A549 (cell line): ENCODE results near the gene OR1F1.

ENCODE experiments used
- CEBPB ChIP-seq, 2 experiments: fragments of >200 bp in 1 of 2; sonication (Bioruptor Twin) in 1 of 2; formaldehyde crosslinking in 1 of 2; IDR thresholded peaks; 2 replicates each; pipeline ENCODE4 v1.6.1; 2012 to 2016
- CHD4 ChIP-seq: fragments of 200-600 bp; sonication (generic); IDR thresholded peaks from 2 replicates; pipeline ENCODE4 v1.6.1; 2016; ENCODE audit warnings: antibody characterized with exemption, mild to moderate bottlenecking, borderline replicate concordance
- CTCF ChIP-seq: fragments of >200 bp; sonication (Bioruptor Twin); formaldehyde crosslinking; IDR thresholded peaks from 3 replicates; pipeline ENCODE4 v1.5.1; 2016
- EP300 ChIP-seq, 2 experiments: fragments of >200 bp; sonication (Bioruptor Twin); formaldehyde crosslinking; IDR thresholded peaks; 2 replicates in 1 of 2; 3 replicates in 1 of 2; pipeline ENCODE4 v1.6.1; 2016 to 2017
- MAFK ChIP-seq: fragments of 450-650 bp; IDR thresholded peaks from 2 replicates; pipeline ENCODE4 v1.6.1; 2014; ENCODE audit not compliant: partially characterized antibody
- MAX ChIP-seq: IDR thresholded peaks from 2 replicates; pipeline ENCODE4 v1.6.1; 2012
- POLR2A ChIP-seq: IDR thresholded peaks from 2 replicates; pipeline ENCODE4 v1.6.1; 2012; ENCODE audit warnings: mild to moderate bottlenecking, low read length

- TF ChIP-seq CTCF (no peak), POLR2A (no peak), CEBPB (IDR thresholded peaks at IDR 0.05) (no peak), EP300 (IDR thresholded peaks at IDR 0.05) (no peak), CHD4 (no peak), MAFK (no peak), MAX (no peak)
Measured at GRCh38 chr16:3214904-3215600, 27.0 kb downstream of the OR1F1 start.
